Neural progenitor cell (in vitro differentiated cells): ENCODE data around the gene TTYH1.

Experiments used
- EZH2 ChIP-seq: fragments of 200-600 bp; sonication (generic); IDR thresholded peaks from 2 replicates; pipeline ENCODE4 v1.6.1; 2017; ENCODE audit warnings: antibody characterized with exemption, mild to moderate bottlenecking, moderate library complexity
- EZH2phosphoT487 ChIP-seq: fragments of 200-600 bp; sonication (generic); IDR thresholded peaks from 2 replicates; pipeline ENCODE4 v1.6.1; 2017; ENCODE audit warnings: antibody characterized with exemption
- TF ChIP-seq, protein P1 (sequence below): fragments of 200-600 bp; sonication (generic); IDR thresholded peaks from 2 replicates; pipeline ENCODE4 v1.5.1; 2017; ENCODE audit warnings: antibody characterized with exemption, mild to moderate bottlenecking

DNA sequence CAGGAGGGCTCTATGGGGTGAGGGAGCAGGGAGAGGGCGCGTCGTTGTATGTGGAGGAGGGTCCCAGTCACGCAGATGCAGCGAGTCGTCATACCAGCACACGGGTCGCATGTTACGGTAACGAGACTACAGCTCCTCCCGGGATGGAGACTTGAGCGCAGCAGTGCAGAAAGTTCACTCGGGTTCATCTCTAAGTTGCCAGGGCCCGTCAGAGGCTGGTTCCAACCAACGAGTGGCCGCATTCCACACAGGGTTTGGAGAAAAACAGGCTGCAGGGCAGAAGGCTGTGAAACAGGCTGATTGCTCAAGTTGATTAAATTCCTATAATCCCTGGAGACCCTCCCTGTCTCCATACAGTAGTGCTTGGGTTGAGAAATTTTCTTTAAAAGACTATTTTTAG is 21.9 kb upstream of the TTYH1 start:
- TF ChIP-seq, protein P1, sequence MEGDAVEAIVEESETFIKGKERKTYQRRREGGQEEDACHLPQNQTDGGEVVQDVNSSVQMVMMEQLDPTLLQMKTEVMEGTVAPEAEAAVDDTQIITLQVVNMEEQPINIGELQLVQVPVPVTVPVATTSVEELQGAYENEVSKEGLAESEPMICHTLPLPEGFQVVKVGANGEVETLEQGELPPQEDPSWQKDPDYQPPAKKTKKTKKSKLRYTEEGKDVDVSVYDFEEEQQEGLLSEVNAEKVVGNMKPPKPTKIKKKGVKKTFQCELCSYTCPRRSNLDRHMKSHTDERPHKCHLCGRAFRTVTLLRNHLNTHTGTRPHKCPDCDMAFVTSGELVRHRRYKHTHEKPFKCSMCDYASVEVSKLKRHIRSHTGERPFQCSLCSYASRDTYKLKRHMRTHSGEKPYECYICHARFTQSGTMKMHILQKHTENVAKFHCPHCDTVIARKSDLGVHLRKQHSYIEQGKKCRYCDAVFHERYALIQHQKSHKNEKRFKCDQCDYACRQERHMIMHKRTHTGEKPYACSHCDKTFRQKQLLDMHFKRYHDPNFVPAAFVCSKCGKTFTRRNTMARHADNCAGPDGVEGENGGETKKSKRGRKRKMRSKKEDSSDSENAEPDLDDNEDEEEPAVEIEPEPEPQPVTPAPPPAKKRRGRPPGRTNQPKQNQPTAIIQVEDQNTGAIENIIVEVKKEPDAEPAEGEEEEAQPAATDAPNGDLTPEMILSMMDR, result no peak
- TF ChIP-seq EZH2phosphoT487 (no peak), EZH2 (no peak)
